RWPE2 (cell line): ENCODE data around the gene KCNJ5.

Experiments
- ATAC-seq: fragments of 200-7000 bp; cut with Tn5 transposase; 3 replicates; pipeline ENCODE4 v1.9.1; 2021; ENCODE audit warnings: low read depth
- DNase-seq: peaks from one replicate; pipeline ENCODE4 v3.0.0-alpha.2; 2020; ENCODE audit warnings: low spot score
- H3K27ac ChIP-seq: fragments of 450-650 bp; 2 replicates; pipeline ENCODE4 v1.5.1; 2017; ENCODE audit warnings: mild to moderate bottlenecking; ENCODE audit not compliant: poor library complexity, severe bottlenecking
- H3K27me3 ChIP-seq: fragments of 250-450 bp; sonication (Bioruptor Pico); 2 replicates; pipeline ENCODE4 v1.5.1; 2021; ENCODE audit warnings: mild to moderate bottlenecking, moderate library complexity; ENCODE audit not compliant: insufficient read depth, poor library complexity, severe bottlenecking
- H3K36me3 ChIP-seq: fragments of 250-450 bp; sonication (Bioruptor Pico); 2 replicates; pipeline ENCODE4 v1.5.1; 2020; ENCODE audit warnings: low read depth, mild to moderate bottlenecking, moderate library complexity
- H3K4me1 ChIP-seq: fragments of 250-450 bp; sonication (Bioruptor Pico); 2 replicates; pipeline ENCODE4 v1.5.1; 2021; ENCODE audit warnings: mild to moderate bottlenecking, moderate library complexity; ENCODE audit not compliant: insufficient read depth, poor library complexity, severe bottlenecking
- H3K4me3 ChIP-seq: fragments of 250-450 bp; sonication (Bioruptor Pico); 2 replicates; pipeline ENCODE4 v1.5.1; 2021; ENCODE audit warnings: mild to moderate bottlenecking, moderate library complexity; ENCODE audit not compliant: severe bottlenecking
- H3K9me3 ChIP-seq: fragments of 250-450 bp; sonication (Bioruptor Pico); 2 replicates; pipeline ENCODE4 v1.5.1; 2021; ENCODE audit warnings: mild to moderate bottlenecking, moderate library complexity; ENCODE audit not compliant: severe bottlenecking
- TF ChIP-seq, protein P1 (sequence below): fragments of 450-650 bp; IDR thresholded peaks from one replicate; pipeline ENCODE4 v1.5.1; 2017; ENCODE audit warnings: mild to moderate bottlenecking, moderate library complexity; ENCODE audit not compliant: poor library complexity, severe bottlenecking

The KCNJ5 gene

DNA sequence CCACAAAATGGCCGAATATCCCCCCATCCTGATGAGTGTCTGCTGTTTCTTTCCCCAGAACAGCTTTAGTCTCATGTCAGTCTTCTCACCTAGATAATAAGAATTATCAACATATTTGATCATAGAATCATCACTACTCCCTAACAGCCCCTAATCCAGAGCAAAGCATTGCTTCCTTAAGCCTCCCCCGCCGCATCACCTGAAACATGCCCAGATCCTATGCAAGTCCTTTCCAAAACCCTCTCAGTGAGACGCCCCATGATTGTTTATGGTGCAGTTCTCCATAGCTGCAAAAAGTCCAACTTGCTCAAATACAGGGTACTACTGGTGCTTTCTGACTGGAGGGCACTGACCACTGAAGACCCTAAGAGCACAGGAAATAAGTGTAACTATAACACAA, 44.2 kb upstream of the KCNJ5 start:
- Histone ChIP-seq H3K27me3 (no peaks in the 10 kb centered on the region), H3K36me3 (no peaks in the 10 kb centered on the region), H3K4me3 (no peak overlapping the region), H3K4me1 (no peaks in the 10 kb centered on the region), H3K9me3 (no peaks in the 10 kb centered on the region), H3K27ac (no peak overlapping the region)
- TF ChIP-seq, protein P1, sequence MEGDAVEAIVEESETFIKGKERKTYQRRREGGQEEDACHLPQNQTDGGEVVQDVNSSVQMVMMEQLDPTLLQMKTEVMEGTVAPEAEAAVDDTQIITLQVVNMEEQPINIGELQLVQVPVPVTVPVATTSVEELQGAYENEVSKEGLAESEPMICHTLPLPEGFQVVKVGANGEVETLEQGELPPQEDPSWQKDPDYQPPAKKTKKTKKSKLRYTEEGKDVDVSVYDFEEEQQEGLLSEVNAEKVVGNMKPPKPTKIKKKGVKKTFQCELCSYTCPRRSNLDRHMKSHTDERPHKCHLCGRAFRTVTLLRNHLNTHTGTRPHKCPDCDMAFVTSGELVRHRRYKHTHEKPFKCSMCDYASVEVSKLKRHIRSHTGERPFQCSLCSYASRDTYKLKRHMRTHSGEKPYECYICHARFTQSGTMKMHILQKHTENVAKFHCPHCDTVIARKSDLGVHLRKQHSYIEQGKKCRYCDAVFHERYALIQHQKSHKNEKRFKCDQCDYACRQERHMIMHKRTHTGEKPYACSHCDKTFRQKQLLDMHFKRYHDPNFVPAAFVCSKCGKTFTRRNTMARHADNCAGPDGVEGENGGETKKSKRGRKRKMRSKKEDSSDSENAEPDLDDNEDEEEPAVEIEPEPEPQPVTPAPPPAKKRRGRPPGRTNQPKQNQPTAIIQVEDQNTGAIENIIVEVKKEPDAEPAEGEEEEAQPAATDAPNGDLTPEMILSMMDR = no peak
- no peak for ATAC-seq
- no peak for DNase-seq

DNA sequence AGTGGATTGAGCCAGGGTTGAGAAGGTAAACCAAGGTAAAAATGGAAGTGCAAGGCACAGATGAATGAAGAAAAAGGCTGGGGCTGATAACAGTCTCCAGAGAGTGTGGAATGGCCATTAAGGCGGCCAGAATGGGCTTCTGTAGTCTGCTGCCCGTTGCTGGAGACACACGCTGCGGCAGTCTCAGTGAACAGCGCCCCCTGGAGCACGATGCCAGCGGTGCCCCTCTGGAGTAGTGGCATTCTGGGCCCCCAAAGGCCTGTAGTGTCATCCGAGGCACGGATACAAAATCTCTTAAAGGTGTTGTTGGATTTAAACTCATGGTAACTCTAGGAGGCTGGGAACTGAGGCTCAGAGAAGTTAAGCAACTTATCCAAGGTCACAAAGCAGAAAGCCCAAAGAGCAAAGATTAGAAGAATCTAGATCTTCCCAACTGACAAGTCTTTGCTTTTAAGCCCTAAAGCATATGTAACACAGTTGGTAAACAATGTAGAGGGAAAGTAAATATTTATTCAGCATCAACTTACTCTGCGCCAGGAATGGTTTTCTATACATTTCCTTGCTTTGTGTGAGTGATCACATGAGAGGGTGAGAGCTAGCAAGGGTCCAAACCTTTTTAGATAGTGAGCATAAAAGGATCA, 42.2 kb upstream of the KCNJ5 start:
- TF ChIP-seq, protein P1 = peak; percentile 41
- H3K9me3 ChIP-seq = no peaks in the 10 kb centered on the region
- DNase-seq (no peak), ATAC-seq (peak; percentile 35; the same call in 1 of the 3 replicates)
- H3K27ac ChIP-seq = no peak overlapping the region
- H3K4me1 ChIP-seq = no peaks in the 10 kb centered on the region
- no peak overlapping the region for H3K4me3 ChIP-seq
- H3K27me3 ChIP-seq = no peaks in the 10 kb centered on the region
- no peaks in the 10 kb centered on the region for H3K36me3 ChIP-seq

DNA sequence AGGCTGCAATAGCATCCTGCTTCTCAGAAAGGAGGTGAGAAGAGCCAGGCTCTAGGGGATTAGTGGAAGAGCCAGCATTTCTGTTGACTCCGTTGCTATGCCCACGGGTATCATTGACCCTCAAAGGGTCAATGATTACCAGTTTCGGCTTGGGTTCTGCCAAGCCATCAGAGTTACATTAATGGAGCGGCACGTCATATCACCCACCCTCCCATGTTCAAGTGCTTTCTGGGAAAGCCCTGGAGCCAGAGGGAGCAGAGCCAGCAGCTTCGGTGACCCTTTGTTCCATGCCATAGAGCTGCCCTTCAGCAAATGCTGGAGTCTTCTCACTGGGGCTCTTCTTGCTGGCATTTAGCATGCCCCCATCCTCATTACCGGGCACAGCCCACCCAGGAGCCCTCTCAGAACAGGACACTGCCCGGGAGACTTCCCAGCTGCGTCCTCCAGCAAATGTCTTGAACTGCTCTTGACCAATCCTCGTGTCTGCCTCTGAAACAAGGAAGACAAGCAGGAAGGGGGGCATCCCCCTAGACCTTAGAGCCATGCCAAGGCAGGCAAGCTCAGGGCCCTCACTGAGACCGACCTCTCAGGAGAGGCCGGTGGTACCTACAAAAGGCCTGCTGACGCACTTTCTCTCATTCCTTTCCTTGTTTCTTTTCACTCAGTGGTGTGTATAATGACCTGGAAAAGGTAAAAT, 38.7 kb upstream of the KCNJ5 start:
- TF ChIP-seq, protein P1 = no peak
- H3K9me3 ChIP-seq = no peaks in the 10 kb centered on the region
- no peak overlapping the region for H3K27ac ChIP-seq
- no peak for DNase-seq
- no peak overlapping the region for H3K4me3 ChIP-seq
- ATAC-seq = no peak
- H3K27me3 ChIP-seq = no peaks in the 10 kb centered on the region
- H3K36me3 ChIP-seq = no peaks in the 10 kb centered on the region
- no peaks in the 10 kb centered on the region for H3K4me1 ChIP-seq

DNA sequence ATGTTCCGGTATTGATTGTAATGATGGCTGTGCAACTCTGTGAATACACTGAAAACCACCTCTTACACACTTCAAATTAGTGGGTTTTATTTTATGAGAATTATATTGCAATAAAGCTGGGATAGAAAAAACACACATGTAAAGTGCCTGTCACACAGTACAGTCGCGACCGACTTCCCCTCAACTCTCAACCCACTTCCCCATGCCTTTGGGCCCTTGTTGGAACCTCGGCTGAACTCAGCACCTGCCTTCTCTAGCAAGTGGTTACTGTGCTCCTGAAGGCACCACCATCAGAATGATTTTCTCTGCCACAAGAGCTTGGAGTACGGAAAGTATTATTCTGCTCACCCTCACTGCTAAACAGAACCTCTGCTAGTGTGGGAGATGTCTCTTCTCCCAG, 37.6 kb upstream of the KCNJ5 start:
- H3K4me1 ChIP-seq = no peaks in the 10 kb centered on the region
- H3K27me3 ChIP-seq = no peaks in the 10 kb centered on the region
- no peak overlapping the region for H3K4me3 ChIP-seq
- no peak for ATAC-seq
- no peaks in the 10 kb centered on the region for H3K36me3 ChIP-seq
- H3K27ac ChIP-seq = no peak overlapping the region
- no peak for DNase-seq
- no peaks in the 10 kb centered on the region for H3K9me3 ChIP-seq
- TF ChIP-seq, protein P1 = no peak

DNA sequence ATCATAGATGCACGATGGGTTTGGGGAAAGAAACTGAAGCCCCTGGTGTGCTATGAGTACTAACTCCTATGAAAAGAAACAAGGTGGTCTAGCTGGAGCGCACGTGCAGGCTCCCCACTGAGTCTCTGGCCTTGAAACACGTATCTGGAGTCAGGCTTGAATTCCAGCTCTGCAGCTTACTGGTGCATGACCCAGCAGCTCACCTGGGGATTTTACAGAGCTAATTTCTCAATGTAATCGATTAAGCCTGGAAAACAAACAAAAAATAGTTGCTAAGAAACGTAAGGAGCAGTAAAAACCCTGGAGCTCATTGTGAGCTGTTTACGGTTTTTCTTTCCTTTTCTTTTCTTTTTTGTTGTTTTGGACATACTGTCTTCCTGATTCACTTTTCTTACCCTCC, 36.3 kb upstream of the KCNJ5 start:
- Histone ChIP-seq H3K4me1 (no peaks in the 10 kb centered on the region), H3K4me3 (no peak overlapping the region), H3K9me3 (no peaks in the 10 kb centered on the region), H3K27me3 (no peaks in the 10 kb centered on the region), H3K36me3 (no peaks in the 10 kb centered on the region), H3K27ac (no peak overlapping the region)
- no peak for DNase-seq
- no peak for ATAC-seq
- TF ChIP-seq, protein P1 = no peak
